RPMI7951 (cell line): ENCODE measurements around the gene KRT25. TPM values are rescaled to one million over a fixed set of nuclear protein-coding genes. Genes with fewer than 3 reads are reported as not detected.

Experiments used
- DNase-seq: peaks from one replicate; pipeline ENCODE4 v3.0.0-alpha.2; 2012; ENCODE audit warnings: low read depth
- total RNA-seq: library from RNA; depleted of rRNA; stranded (reverse); fragments of >200 nt; shearing (Covaris generic); gene quantifications from 2 replicates; pipeline ENCODE4 v1.2.3, GENCODE V29; 2014; rRNA removed

The KRT25 gene
- total RNA-seq: not detected in 2 replicates

DNA sequence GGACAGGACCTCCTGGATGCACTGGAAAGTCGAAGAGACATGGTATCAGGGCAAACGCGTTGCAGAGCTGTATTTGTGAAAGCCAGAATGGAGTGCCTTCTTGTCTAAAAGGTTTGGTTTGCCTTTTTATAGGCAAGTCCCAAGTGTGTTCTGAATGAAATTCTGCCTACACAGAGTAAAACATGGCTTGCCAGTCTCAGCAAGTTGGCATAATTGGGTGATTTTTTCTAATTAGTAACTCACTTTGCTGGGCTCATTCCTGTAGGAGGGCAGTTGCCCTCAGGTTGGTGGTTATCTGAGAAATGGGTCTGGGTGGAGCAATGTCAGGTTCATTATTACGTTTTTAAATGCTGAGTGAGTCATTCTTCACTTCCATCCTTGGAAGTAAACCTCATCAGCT lies at the start of gene KRT25:
Gene KRT25 (minus strand): TSS at position 101 of the 400 bp plus-strand sequence. CDS start 60 bp downstream, at position 41.
- DNase-seq: no peak

DNA sequence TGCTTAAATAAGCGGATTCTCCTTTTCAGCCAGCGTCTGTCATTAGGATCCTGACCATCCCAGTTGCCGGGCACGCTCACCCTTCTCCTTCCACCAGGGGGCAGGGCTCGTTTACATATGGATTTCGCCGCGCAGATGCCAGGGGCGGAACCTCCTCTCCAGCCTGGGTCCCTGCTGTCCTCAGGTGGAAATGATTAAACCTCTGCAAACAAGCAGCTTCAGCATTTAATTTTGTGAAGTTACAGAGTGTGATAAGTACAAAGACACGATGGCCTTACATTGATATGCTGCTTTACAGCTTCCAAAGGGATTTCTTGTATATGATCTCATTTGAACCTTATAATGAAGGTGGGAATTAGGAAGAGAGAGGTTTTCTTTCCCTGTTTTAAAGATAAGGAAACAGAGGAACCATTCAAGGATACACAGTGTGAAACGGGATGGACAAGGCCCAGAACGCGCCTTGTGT lies 48.5 kb upstream of the KRT25 start:
- DNase-seq: peak; percentile 58

DNA sequence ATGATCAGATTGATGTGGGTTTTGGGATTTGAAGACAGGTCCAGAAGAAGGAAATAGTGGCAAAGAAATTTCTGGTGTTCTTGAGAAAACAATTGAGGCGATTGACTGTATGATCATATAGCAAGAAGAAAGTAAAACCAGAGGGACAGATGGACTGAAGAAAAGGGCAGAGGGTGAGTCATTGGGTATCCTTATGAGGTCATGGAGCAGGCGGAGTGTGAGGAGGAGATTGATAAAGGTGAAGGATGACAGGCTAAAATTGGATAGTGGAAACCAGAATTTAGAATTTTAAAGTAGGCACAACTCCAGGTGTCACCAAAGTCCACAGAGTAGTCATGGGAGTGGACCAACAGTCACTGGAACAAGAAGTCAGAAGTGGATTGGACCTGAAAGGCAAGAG lies 46.0 kb upstream of the KRT25 start:
- DNase-seq: no peak

DNA sequence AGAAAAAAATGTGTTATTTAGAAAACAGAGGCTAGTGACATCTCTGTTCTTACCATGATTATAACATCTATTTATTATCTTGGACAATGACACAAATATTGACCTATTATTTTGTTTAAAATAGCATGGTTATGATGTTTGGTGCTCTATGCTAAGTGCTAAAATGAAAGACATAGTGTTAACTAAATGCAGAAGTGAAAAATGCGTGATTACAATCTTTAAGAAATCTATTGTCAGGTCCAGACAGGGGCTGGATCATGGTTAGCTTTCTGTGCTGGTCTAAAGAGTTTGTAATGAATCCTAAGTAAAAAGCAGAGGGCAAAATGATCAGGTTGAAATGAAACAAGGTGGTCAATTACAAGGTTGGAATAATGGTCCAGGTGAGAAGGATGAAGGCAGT lies 45.2 kb upstream of the KRT25 start:
- no peak for DNase-seq

DNA sequence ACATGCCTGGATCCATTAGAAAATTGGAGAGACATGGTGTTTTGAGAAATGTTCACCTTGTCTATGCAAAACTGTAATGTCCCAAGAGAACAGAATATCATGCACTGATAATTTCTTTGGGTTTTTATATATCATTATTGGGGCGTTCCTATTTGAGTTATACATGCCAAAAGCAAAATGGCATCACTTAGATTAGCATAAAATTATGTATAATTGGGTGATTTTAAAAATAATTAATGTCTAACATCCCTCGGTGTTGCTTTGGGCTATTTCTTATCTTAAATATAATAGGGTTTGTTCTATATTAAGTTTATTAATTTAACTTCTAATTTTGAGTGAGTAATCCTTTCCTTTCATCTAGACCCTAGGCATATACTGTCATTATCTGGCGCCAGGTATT lies 44.7 kb upstream of the KRT25 start, which contains the start of gene KRT28:
Gene KRT28 (minus strand): TSS at position 101 of the 400 bp plus-strand sequence. CDS start 66 bp downstream, at position 35.
- no peak for DNase-seq

DNA sequence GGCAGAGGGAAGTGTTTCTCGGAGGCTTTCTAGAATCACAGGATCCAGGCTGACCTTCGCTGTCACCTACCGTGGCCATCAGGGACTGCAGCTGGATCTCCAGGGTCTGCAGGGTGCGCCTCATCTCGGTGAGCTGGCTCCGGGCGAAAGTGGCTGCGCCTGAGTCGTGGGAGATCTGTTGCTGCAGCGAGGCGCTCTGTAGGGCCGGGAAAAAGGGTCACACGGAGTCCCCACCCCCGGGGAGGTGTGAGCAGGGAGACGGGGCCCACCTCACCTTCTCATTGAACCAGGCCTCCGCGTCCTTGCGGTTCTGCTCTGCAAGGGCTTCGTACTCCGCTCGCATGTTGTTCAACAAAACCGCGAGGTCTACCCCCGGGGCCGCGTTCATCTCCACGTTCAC lies 41.7 kb upstream of the KRT25 start:
- no peak for DNase-seq

- DNase-seq: no peak
Measured at GRCh38 chr17:40795019-40795667, 40.0 kb upstream of the KRT25 start.

- no peak for DNase-seq
Measured at GRCh38 chr17:40794466-40794865, 39.3 kb upstream of the KRT25 start.

- no peak for DNase-seq
Measured at GRCh38 chr17:40793832-40794231, 38.7 kb upstream of the KRT25 start.

DNA sequence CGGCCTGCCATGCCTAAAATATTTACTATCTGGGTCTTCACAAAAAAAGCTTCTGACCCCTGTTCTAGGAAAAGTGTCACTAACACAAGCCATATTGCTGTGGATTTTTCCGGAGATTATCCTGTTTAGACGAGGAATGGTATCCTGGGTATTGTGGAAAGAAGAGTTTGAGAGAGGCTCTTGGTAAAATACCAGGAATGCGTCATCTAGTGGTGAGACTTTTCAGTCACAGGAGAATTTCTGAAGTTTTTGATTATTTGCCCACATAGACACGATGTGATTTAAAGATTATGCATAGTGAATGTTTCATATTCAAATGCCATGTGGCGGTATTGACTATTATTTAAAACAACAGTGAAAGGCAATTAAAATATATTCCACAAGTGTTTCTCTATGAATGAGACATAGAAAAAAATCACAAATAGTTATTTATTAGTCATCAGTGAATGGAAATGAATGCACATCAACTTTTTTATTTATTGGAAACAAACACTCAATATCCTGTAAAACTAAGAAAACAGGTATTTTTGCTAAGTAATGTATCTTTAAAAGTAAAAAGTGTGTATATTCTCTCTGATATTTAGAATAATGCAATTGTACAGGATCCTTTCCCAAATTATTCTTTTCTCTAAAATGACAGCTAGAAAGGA lies 36.8 kb upstream of the KRT25 start:
- DNase-seq: peak; percentile 49

DNA sequence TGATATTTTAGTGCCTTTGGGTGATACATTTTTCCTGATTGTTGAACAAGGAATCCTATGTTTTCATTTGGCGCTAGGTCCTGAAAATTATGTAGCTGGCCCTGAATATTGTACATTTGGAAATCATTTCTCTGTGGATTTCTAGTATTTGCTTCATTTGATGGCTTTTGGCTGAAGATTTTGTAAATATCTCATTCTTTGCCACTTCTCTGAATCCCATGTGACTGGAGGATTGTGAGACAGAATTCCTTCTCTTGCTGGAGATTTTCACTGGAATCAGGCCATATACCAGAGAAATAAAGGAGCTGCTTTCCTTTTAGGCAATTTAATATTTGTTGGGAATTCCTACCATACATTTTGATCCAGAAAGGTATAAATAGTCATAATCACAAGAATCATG lies 36.0 kb upstream of the KRT25 start:
- DNase-seq: no peak

- DNase-seq: no peak
Measured at GRCh38 chr17:40782450-40782849, 27.3 kb upstream of the KRT25 start, which contains the start of gene KRT27. Gene KRT27, minus strand, starts transcription at chr17:40782550. Its CDS starts 57 bp downstream, at chr17:40782493.

GRCh38 chr17:40779181-40779909 lies 24.2 kb upstream of the KRT25 start:
- no peak for DNase-seq

DNA sequence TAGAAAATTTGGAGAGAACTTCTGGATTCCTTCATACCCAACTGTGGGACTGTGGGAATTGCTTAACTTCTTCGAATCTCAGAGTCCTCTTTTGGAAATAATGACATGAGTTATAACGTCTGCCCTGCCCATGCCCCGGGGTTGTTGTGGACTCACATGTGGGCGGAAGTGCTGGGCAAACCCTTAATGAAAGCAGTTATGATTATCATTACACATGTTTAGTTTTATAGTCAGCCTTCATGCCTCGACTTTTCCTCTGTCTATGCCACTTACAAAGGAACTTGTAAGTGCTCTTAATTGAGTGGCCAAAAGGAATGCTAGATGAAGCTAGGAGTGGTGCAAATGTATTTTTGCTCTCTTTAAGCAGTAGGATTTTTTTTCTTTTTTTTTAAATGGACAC lies 23.3 kb upstream of the KRT25 start:
- peak; percentile 29 for DNase-seq

DNA sequence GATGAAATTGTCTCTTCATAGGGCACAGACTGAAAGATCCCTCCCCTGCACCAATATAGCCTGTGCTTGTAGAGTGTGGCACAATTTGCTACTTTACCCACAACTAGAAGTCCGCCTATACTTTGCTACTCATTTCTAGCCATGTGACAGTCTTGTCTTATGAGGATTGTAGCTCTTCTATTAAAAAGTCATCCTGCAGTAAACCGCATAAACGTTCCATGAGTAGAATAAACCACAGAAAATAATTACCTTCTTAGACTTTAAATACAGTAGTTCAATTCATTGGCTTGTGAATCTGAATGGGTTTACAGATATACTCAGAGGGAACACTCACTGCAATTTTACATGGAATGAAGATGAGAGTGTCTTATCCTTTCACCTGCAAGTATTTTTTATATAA lies 22.8 kb upstream of the KRT25 start:
- peak; percentile 26 for DNase-seq

GRCh38 chr17:40777459-40777858 lies 22.3 kb upstream of the KRT25 start:
- DNase-seq: peak; percentile 1

DNA sequence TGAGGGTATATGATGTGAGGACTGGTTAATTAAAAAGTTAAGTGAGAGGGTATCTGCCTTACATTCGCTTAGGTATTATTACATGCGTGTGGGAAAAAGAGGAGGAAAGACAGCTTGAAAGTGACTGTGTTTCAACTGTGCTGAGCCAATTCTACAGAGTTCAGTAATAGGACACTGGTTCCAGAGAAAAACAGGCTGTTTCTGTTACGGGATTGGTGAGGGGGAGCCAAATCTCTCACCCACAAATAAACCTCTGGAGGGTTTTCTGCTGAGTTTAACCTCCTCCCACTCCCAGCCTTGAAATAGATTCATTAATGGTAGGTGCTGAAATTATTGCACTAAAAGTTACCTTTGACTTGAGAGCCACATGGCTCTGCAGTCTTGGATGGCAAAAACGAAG lies 20.8 kb upstream of the KRT25 start:
- no peak for DNase-seq

GRCh38 chr17:40772101-40772500 lies 17.0 kb upstream of the KRT25 start, which contains the start of gene KRT26:
Gene KRT26, minus strand, starts transcription at chr17:40772201. Its CDS starts 88 bp downstream, at chr17:40772113.
- no peak for DNase-seq

- DNase-seq: no peak
Measured at GRCh38 chr17:40765657-40766056, 10.5 kb upstream of the KRT25 start.

GRCh38 chr17:40763752-40764151 lies 8.6 kb upstream of the KRT25 start:
- DNase-seq: no peak

GRCh38 chr17:40760105-40761016 lies 5.2 kb upstream of the KRT25 start:
- no peak for DNase-seq
